ENCODE results near the gene DPYD.

DPYD gene

GRCh38 chr1:97077221-97077620, 843.6 kb downstream of the DPYD start:
- Histone ChIP-seq H3K9me3 (ENCODE audit: control insufficient read depth, insufficient read depth, low read depth, low read length) (no peaks in the 10 kb centered on the region), H3K27me3 (ENCODE audit: control insufficient read depth, insufficient read depth, low read length) (no peaks in the 10 kb centered on the region), H3K4me1 (ENCODE audit: control insufficient read depth, insufficient read depth, low read length) (no peaks in the 10 kb centered on the region), H3K4me3 (ENCODE audit: low read depth, low read length) (no peak overlapping the region), H3K27ac (ENCODE audit: low read depth, low read length) (no peak overlapping the region), H3K9ac (ENCODE audit: low read length) (no peak overlapping the region), H3K36me3 (ENCODE audit: control insufficient read depth, insufficient read depth, low read length) (no peaks in the 10 kb centered on the region)

GRCh38 chr1:97074771-97075170, 846.1 kb downstream of the DPYD start:
- Histone ChIP-seq H3K9me3 (ENCODE audit: control insufficient read depth, insufficient read depth, low read depth, low read length) (no peaks in the 10 kb centered on the region), H3K9ac (ENCODE audit: low read length) (no peak overlapping the region), H3K27ac (ENCODE audit: low read depth, low read length) (no peak overlapping the region), H3K36me3 (ENCODE audit: control insufficient read depth, insufficient read depth, low read length) (no peaks in the 10 kb centered on the region), H3K27me3 (ENCODE audit: control insufficient read depth, insufficient read depth, low read length) (no peaks in the 10 kb centered on the region), H3K4me3 (ENCODE audit: low read depth, low read length) (no peak overlapping the region), H3K4me1 (ENCODE audit: control insufficient read depth, insufficient read depth, low read length) (no peaks in the 10 kb centered on the region)

GRCh38 chr1:97073936-97074335, 846.9 kb downstream of the DPYD start:
- no peaks in the 10 kb centered on the region for H3K27me3 ChIP-seq (ENCODE audit: control insufficient read depth, insufficient read depth, low read length)
- H3K36me3 ChIP-seq (ENCODE audit: control insufficient read depth, insufficient read depth, low read length): no peaks in the 10 kb centered on the region
- H3K4me3 ChIP-seq (ENCODE audit: low read depth, low read length): no peak overlapping the region
- H3K9ac ChIP-seq (ENCODE audit: low read length): no peak overlapping the region
- H3K9me3 ChIP-seq (ENCODE audit: control insufficient read depth, insufficient read depth, low read depth, low read length): no peaks in the 10 kb centered on the region
- H3K27ac ChIP-seq (ENCODE audit: low read depth, low read length): no peak overlapping the region
- no peaks in the 10 kb centered on the region for H3K4me1 ChIP-seq (ENCODE audit: control insufficient read depth, insufficient read depth, low read length)

GRCh38 chr1:97073169-97073568, 847.7 kb downstream of the DPYD start:
- H3K27ac ChIP-seq (ENCODE audit: low read depth, low read length): no peak overlapping the region
- H3K36me3 ChIP-seq (ENCODE audit: control insufficient read depth, insufficient read depth, low read length): no peaks in the 10 kb centered on the region
- no peak overlapping the region for H3K4me3 ChIP-seq (ENCODE audit: low read depth, low read length)
- H3K9me3 ChIP-seq (ENCODE audit: control insufficient read depth, insufficient read depth, low read depth, low read length): no peaks in the 10 kb centered on the region
- H3K9ac ChIP-seq (ENCODE audit: low read length): no peak overlapping the region
- H3K27me3 ChIP-seq (ENCODE audit: control insufficient read depth, insufficient read depth, low read length): no peaks in the 10 kb centered on the region
- no peaks in the 10 kb centered on the region for H3K4me1 ChIP-seq (ENCODE audit: control insufficient read depth, insufficient read depth, low read length)

GRCh38 chr1:97071173-97071572, 849.7 kb downstream of the DPYD start:
- Histone ChIP-seq H3K9me3 (ENCODE audit: control insufficient read depth, insufficient read depth, low read depth, low read length) (no peaks in the 10 kb centered on the region), H3K4me1 (ENCODE audit: control insufficient read depth, insufficient read depth, low read length) (no peaks in the 10 kb centered on the region), H3K36me3 (ENCODE audit: control insufficient read depth, insufficient read depth, low read length) (no peaks in the 10 kb centered on the region), H3K4me3 (ENCODE audit: low read depth, low read length) (no peak overlapping the region), H3K27ac (ENCODE audit: low read depth, low read length) (no peak overlapping the region), H3K27me3 (ENCODE audit: control insufficient read depth, insufficient read depth, low read length) (no peaks in the 10 kb centered on the region), H3K9ac (ENCODE audit: low read length) (no peak overlapping the region)

GRCh38 chr1:97070376-97070775, 850.5 kb downstream of the DPYD start:
- no peak overlapping the region for H3K4me3 ChIP-seq (ENCODE audit: low read depth, low read length)
- H3K9me3 ChIP-seq (ENCODE audit: control insufficient read depth, insufficient read depth, low read depth, low read length): no peaks in the 10 kb centered on the region
- H3K36me3 ChIP-seq (ENCODE audit: control insufficient read depth, insufficient read depth, low read length): no peaks in the 10 kb centered on the region
- H3K27me3 ChIP-seq (ENCODE audit: control insufficient read depth, insufficient read depth, low read length): no peaks in the 10 kb centered on the region
- H3K27ac ChIP-seq (ENCODE audit: low read depth, low read length): no peak overlapping the region
- H3K9ac ChIP-seq (ENCODE audit: low read length): no peak overlapping the region
- no peaks in the 10 kb centered on the region for H3K4me1 ChIP-seq (ENCODE audit: control insufficient read depth, insufficient read depth, low read length)

- no peaks in the 10 kb centered on the region for H3K4me1 ChIP-seq (ENCODE audit: control insufficient read depth, insufficient read depth, low read length)
- no peak overlapping the region for H3K9ac ChIP-seq (ENCODE audit: low read length)
- H3K36me3 ChIP-seq (ENCODE audit: control insufficient read depth, insufficient read depth, low read length): no peaks in the 10 kb centered on the region
- H3K4me3 ChIP-seq (ENCODE audit: low read depth, low read length): no peak overlapping the region
- no peaks in the 10 kb centered on the region for H3K27me3 ChIP-seq (ENCODE audit: control insufficient read depth, insufficient read depth, low read length)
- no peaks in the 10 kb centered on the region for H3K9me3 ChIP-seq (ENCODE audit: control insufficient read depth, insufficient read depth, low read depth, low read length)
- H3K27ac ChIP-seq (ENCODE audit: low read depth, low read length): no peak overlapping the region
Observed at GRCh38 chr1:97069312-97069711, 851.5 kb downstream of the DPYD start.

- Histone ChIP-seq H3K9ac (ENCODE audit: low read length) (no peak overlapping the region), H3K4me1 (ENCODE audit: control insufficient read depth, insufficient read depth, low read length) (no peaks in the 10 kb centered on the region), H3K27ac (ENCODE audit: low read depth, low read length) (no peak overlapping the region), H3K27me3 (ENCODE audit: control insufficient read depth, insufficient read depth, low read length) (no peaks in the 10 kb centered on the region), H3K4me3 (ENCODE audit: low read depth, low read length) (no peak overlapping the region), H3K36me3 (ENCODE audit: control insufficient read depth, insufficient read depth, low read length) (no peaks in the 10 kb centered on the region), H3K9me3 (ENCODE audit: control insufficient read depth, insufficient read depth, low read depth, low read length) (peaks cover under 1% of the 10 kb centered on the region)
Observed at GRCh38 chr1:97066860-97067259, 854.0 kb downstream of the DPYD start.

GRCh38 chr1:97063532-97063931, 857.3 kb downstream of the DPYD start:
- Histone ChIP-seq H3K4me3 (ENCODE audit: low read depth, low read length) (no peak overlapping the region), H3K27me3 (ENCODE audit: control insufficient read depth, insufficient read depth, low read length) (no peaks in the 10 kb centered on the region), H3K9ac (ENCODE audit: low read length) (no peak overlapping the region), H3K4me1 (ENCODE audit: control insufficient read depth, insufficient read depth, low read length) (no peaks in the 10 kb centered on the region), H3K27ac (ENCODE audit: low read depth, low read length) (no peak overlapping the region), H3K36me3 (ENCODE audit: control insufficient read depth, insufficient read depth, low read length) (no peaks in the 10 kb centered on the region), H3K9me3 (ENCODE audit: control insufficient read depth, insufficient read depth, low read depth, low read length) (peaks cover 18% of the 10 kb centered on the region)

- Histone ChIP-seq H3K27ac (ENCODE audit: low read depth, low read length) (no peak overlapping the region), H3K4me3 (ENCODE audit: low read depth, low read length) (no peak overlapping the region), H3K4me1 (ENCODE audit: control insufficient read depth, insufficient read depth, low read length) (no peaks in the 10 kb centered on the region), H3K36me3 (ENCODE audit: control insufficient read depth, insufficient read depth, low read length) (no peaks in the 10 kb centered on the region), H3K27me3 (ENCODE audit: control insufficient read depth, insufficient read depth, low read length) (no peaks in the 10 kb centered on the region), H3K9ac (ENCODE audit: low read length) (no peak overlapping the region), H3K9me3 (ENCODE audit: control insufficient read depth, insufficient read depth, low read depth, low read length) (peaks cover 30% of the 10 kb centered on the region)
Observed at GRCh38 chr1:97061604-97062003, 859.2 kb downstream of the DPYD start.

GRCh38 chr1:97056386-97056785, 864.4 kb downstream of the DPYD start:
- no peak overlapping the region for H3K4me3 ChIP-seq (ENCODE audit: low read depth, low read length)
- no peak overlapping the region for H3K27ac ChIP-seq (ENCODE audit: low read depth, low read length)
- H3K9ac ChIP-seq (ENCODE audit: low read length): no peak overlapping the region
- H3K27me3 ChIP-seq (ENCODE audit: control insufficient read depth, insufficient read depth, low read length): no peaks in the 10 kb centered on the region
- H3K36me3 ChIP-seq (ENCODE audit: control insufficient read depth, insufficient read depth, low read length): no peaks in the 10 kb centered on the region
- H3K9me3 ChIP-seq (ENCODE audit: control insufficient read depth, insufficient read depth, low read depth, low read length): peaks cover 38% of the 10 kb centered on the region
- no peaks in the 10 kb centered on the region; the same call in 1 of the 2 replicates for H3K4me1 ChIP-seq (ENCODE audit: control insufficient read depth, insufficient read depth, low read length)

GRCh38 chr1:97053268-97053667, 867.6 kb downstream of the DPYD start:
- H3K27ac ChIP-seq (ENCODE audit: low read depth, low read length): no peak overlapping the region
- no peaks in the 10 kb centered on the region for H3K27me3 ChIP-seq (ENCODE audit: control insufficient read depth, insufficient read depth, low read length)
- H3K4me1 ChIP-seq (ENCODE audit: control insufficient read depth, insufficient read depth, low read length): no peaks in the 10 kb centered on the region; the same call in 1 of the 2 replicates
- H3K9ac ChIP-seq (ENCODE audit: low read length): no peak overlapping the region
- H3K9me3 ChIP-seq (ENCODE audit: control insufficient read depth, insufficient read depth, low read depth, low read length): peaks cover 24% of the 10 kb centered on the region
- H3K4me3 ChIP-seq (ENCODE audit: low read depth, low read length): no peak overlapping the region
- H3K36me3 ChIP-seq (ENCODE audit: control insufficient read depth, insufficient read depth, low read length): no peaks in the 10 kb centered on the region
